CD14-positive monocyte (primary cell): ENCODE data around the gene PPM1H. TPM values are rescaled to one million over a fixed set of nuclear protein-coding genes. Genes with fewer than 3 reads are reported as not detected.

Experiments
- DNase-seq, 3 donors: peaks; one replicate each; pipeline ENCODE4 v3.0.0-alpha.2; 2011 to 2022
- H2AFZ ChIP-seq: 2 replicates; pipeline ENCODE4 v1.6.0; 2012; ENCODE audit warnings: mild to moderate bottlenecking, low read depth, low read length, inconsistent platforms; ENCODE audit not compliant: insufficient read depth, poor library complexity, severe bottlenecking
- H3K27ac ChIP-seq, 2 donors: 1 replicate in 1 of 2; 2 replicates in 1 of 2; pipeline ENCODE4 v1.5.1; 2012 to 2013; ENCODE audit warnings: low read length in 2 of 2, control low read depth in 1 of 2, inconsistent platforms in 1 of 2, low read depth in 1 of 2, mild to moderate bottlenecking in 1 of 2
- H3K27me3 ChIP-seq, 2 donors: one replicate each; pipeline versions ENCODE4 v1.6.0 to v1.6.1; 2011 to 2013; ENCODE audit warnings: low read length in 2 of 2; ENCODE audit not compliant: control insufficient read depth in 2 of 2, insufficient read depth in 2 of 2
- H3K36me3 ChIP-seq, 2 donors: replicated peaks in 1 of 2; 1 replicate in 1 of 2; 2 replicates in 1 of 2; pipeline versions ENCODE4 v1.5.1 to v1.6.1; 2012 to 2013; ENCODE audit warnings: low read length in 2 of 2, control low read depth in 1 of 2, inconsistent platforms in 1 of 2, mild to moderate bottlenecking in 1 of 2; ENCODE audit not compliant: insufficient read depth in 2 of 2, control insufficient read depth in 1 of 2
- H3K4me1 ChIP-seq, 2 donors: 1 replicate in 1 of 2; 2 replicates in 1 of 2; pipeline versions ENCODE4 v1.5.1 to v1.6.1; 2012 to 2013; ENCODE audit warnings: low read length in 2 of 2, control low read depth in 1 of 2, inconsistent platforms in 1 of 2, mild to moderate bottlenecking in 1 of 2, moderate library complexity in 1 of 2; ENCODE audit not compliant: insufficient read depth in 2 of 2, control insufficient read depth in 1 of 2
- H3K4me2 ChIP-seq: replicated peaks from 2 replicates; pipeline ENCODE3; 2012; ENCODE audit warnings: low read length, moderate library complexity, mild to moderate bottlenecking; ENCODE audit not compliant: poor library complexity, severe bottlenecking; ENCODE audit errors: extremely low read depth
- H3K4me3 ChIP-seq, 3 experiments: fragments of 200-600 bp in 1 of 3; sonication (generic) in 1 of 3; replicated peaks in 1 of 3; 1 replicate in 2 of 3; 2 replicates in 1 of 3; pipeline ENCODE4 v1.5.1; 2011 to 2013; ENCODE audit warnings: low read length in 3 of 3, mild to moderate bottlenecking in 3 of 3, control low read depth in 2 of 3, low read depth in 2 of 3, inconsistent platforms in 1 of 3, moderate library complexity in 1 of 3
- H3K79me2 ChIP-seq: 2 replicates; pipeline ENCODE4 v1.6.0; 2012; ENCODE audit warnings: mild to moderate bottlenecking, control low read depth, inconsistent platforms, low read length, moderate library complexity; ENCODE audit not compliant: insufficient read depth
- H3K9ac ChIP-seq: 2 replicates; pipeline ENCODE4 v1.6.0; 2017; ENCODE audit warnings: low read length, mild to moderate bottlenecking; ENCODE audit not compliant: insufficient read depth, poor library complexity, severe bottlenecking
- H3K9me3 ChIP-seq, 2 donors: replicated peaks in 1 of 2; 1 replicate in 1 of 2; 2 replicates in 1 of 2; pipeline versions ENCODE4 v1.5.1 to v1.6.1; 2012 to 2013; ENCODE audit warnings: low read length in 2 of 2, control low read depth in 1 of 2; ENCODE audit not compliant: control insufficient read depth in 1 of 2, insufficient read depth in 1 of 2
- H4K20me1 ChIP-seq: 2 replicates; pipeline ENCODE4 v1.6.0; 2012; ENCODE audit warnings: mild to moderate bottlenecking, low read length, control low read depth, moderate library complexity; ENCODE audit not compliant: insufficient read depth
- H3K27ac Mint-ChIP-seq, 7 donors: one replicate each; pipeline ENCODE4 v1.8.0; 2020; ENCODE audit warnings: mild to moderate bottlenecking in 7 of 7, mixed read lengths in 7 of 7, moderate library complexity in 6 of 7, inconsistent platforms in 2 of 7
- H3K27me3 Mint-ChIP-seq, 3 donors: one replicate each; pipeline ENCODE4 v1.8.0; 2021 to 2022; ENCODE audit warnings: low read depth in 3 of 3, mild to moderate bottlenecking in 3 of 3, mixed read lengths in 3 of 3, moderate library complexity in 3 of 3, inconsistent platforms in 1 of 3
- H3K36me3 Mint-ChIP-seq, 2 donors: one replicate each; pipeline ENCODE4 v1.8.0; 2020; ENCODE audit warnings: mixed read lengths in 2 of 2, inconsistent platforms in 1 of 2, mild to moderate bottlenecking in 1 of 2
- H3K4me1 Mint-ChIP-seq: one replicate; pipeline ENCODE4 v1.8.0; 2020; ENCODE audit warnings: mild to moderate bottlenecking, mixed read lengths
- H3K4me3 Mint-ChIP-seq, 2 donors: one replicate each; pipeline ENCODE4 v1.8.0; 2020; ENCODE audit warnings: mild to moderate bottlenecking in 2 of 2, mixed read lengths in 2 of 2, moderate library complexity in 1 of 2
- H3K9me3 Mint-ChIP-seq, 7 donors: one replicate each; pipeline ENCODE4 v1.8.0; 2020 to 2022; ENCODE audit warnings: mixed read lengths in 7 of 7, mild to moderate bottlenecking in 6 of 7, moderate library complexity in 6 of 7, inconsistent platforms in 2 of 7
- CTCF ChIP-seq: fragments of 200-600 bp; IDR thresholded peaks from one replicate; pipeline ENCODE4 v1.8.0; 2022; ENCODE audit warnings: antibody characterized with exemption, mild to moderate bottlenecking
- WGBS: methylation state at CpG from one replicate; pipeline ENCODE4 v1.1.5; 2013; ENCODE audit warnings: missing lambda C conversion rate; ENCODE audit not compliant: insufficient coverage; 5-methylcytosine and 5-hydroxymethylcytosine counted together
- intact Hi-C, 2 donors: fragments of 100-400 bp; cut with micrococcal nuclease; formaldehyde crosslinking; loops; one replicate each; pipeline versions ENCODE4 v1.15.0 to v1.15.1; 2023
- polyA plus RNA-seq, 3 donors: library from polyadenylated mRNA; depleted of rRNA in 1 of 3; unstranded in 2 of 3; stranded (reverse) in 1 of 3; fragments of 300-500 nt in 2 of 3; fragments of >200 nt in 1 of 3; fragmentation: Illumina TruSeq in 2 of 3; gene quantifications; 1 replicate in 2 of 3; 2 replicates in 1 of 3; pipeline ENCODE4 v1.2.3, GENCODE V29; 2012 to 2021

The PPM1H gene
- polyA plus RNA-seq, 3 donors: 1.5 to 2.8 (median 1.9) TPM

GRCh38 chr12:62878211-62878610 is 56.7 kb downstream of the PPM1H start:
- no CpG with 5 or more reads among the region's 2 CpGs for WGBS
- no peak overlapping the region for H2AFZ ChIP-seq
- no peak for DNase-seq
- no peak overlapping the region for H3K4me3 ChIP-seq
- no peak overlapping the region for H3K4me2 ChIP-seq
- Mint-ChIP-seq H3K4me3 (no peak overlapping the region), H3K9me3 (peaks cover 0 to 3% (median 0%) of the 10 kb centered on the region in 7 donors), H3K27ac (no peak overlapping the region), H3K27me3 (peaks cover 0 to 4% (median 3%) of the 10 kb centered on the region in 3 donors), H3K4me1 (peaks cover 6% of the 10 kb centered on the region), H3K36me3 (no peaks in the 10 kb centered on the region)
- H3K27me3 ChIP-seq: no peaks in the 10 kb centered on the region
- H3K79me2 ChIP-seq: no peaks in the 10 kb centered on the region
- no peaks in the 10 kb centered on the region for H3K4me1 ChIP-seq
- H4K20me1 ChIP-seq: no peaks in the 10 kb centered on the region
- TF ChIP-seq CTCF: no peak
- no peaks in the 10 kb centered on the region for H3K36me3 ChIP-seq
- intact Hi-C loops: no loop called here
- H3K9me3 ChIP-seq: no peaks in the 10 kb centered on the region
- no peak overlapping the region for H3K27ac ChIP-seq
- no peak overlapping the region for H3K9ac ChIP-seq

GRCh38 chr12:62876938-62877548 is 57.9 kb downstream of the PPM1H start:
- H3K36me3 Mint-ChIP-seq: no peaks in the 10 kb centered on the region
- H3K9ac ChIP-seq: no peak overlapping the region
- no peaks in the 10 kb centered on the region for H3K4me1 ChIP-seq
- no peaks in the 10 kb centered on the region for H3K9me3 ChIP-seq
- intact Hi-C loops: no loop called here
- no peak overlapping the region for H3K27ac Mint-ChIP-seq
- H3K36me3 ChIP-seq: no peaks in the 10 kb centered on the region
- no peak overlapping the region for H3K27ac ChIP-seq
- H3K4me3 ChIP-seq: no peak overlapping the region
- no peaks in the 10 kb centered on the region for H4K20me1 ChIP-seq
- H3K27me3 ChIP-seq: no peaks in the 10 kb centered on the region
- WGBS: 65% methylated on average over 7 of the region's 13 CpGs
- TF ChIP-seq CTCF: no peak
- H3K4me1 Mint-ChIP-seq: peaks cover 6% of the 10 kb centered on the region
- H3K27me3 Mint-ChIP-seq: peaks cover 0 to 4% (median 3%) of the 10 kb centered on the region in 3 donors
- H2AFZ ChIP-seq: no peak overlapping the region
- no peak overlapping the region for H3K4me3 Mint-ChIP-seq
- peaks cover 0 to 3% (median 0%) of the 10 kb centered on the region in 7 donors for H3K9me3 Mint-ChIP-seq
- DNase-seq: no peak
- H3K4me2 ChIP-seq: no peak overlapping the region
- H3K79me2 ChIP-seq: no peaks in the 10 kb centered on the region
